SK-N-SH (cell line): ENCODE measurements around the gene TXNDC12. TPM values are rescaled to one million over a fixed set of nuclear protein-coding genes. Genes with fewer than 3 reads are reported as not detected.

Experiments used
- CTCF ChIA-PET: fragments of 300-600, 350-600 bp; formaldehyde crosslinking; extraction: SDS; loops from one replicate; lab custom pipeline; 2021; lab: Yijun Ruan, JAX
- POLR2A ChIA-PET: fragments of 350-600 bp; sonication (Branson Sonifier 250); formaldehyde crosslinking; extraction: SDS; loops from one replicate; lab custom pipeline; 2020; ENCODE audit warnings: antibody characterized with exemption, inconsistent platforms; lab: Yijun Ruan, JAX
- DNase-seq: peaks from one replicate; pipeline ENCODE4 v3.0.0; 2012
- H2AFZ ChIP-seq: fragments of 200-600 bp; sonication (generic); 2 replicates; pipeline ENCODE4 v1.8.1; 2016; ENCODE audit warnings: antibody characterized with exemption, mild to moderate bottlenecking, low read depth
- H3F3A ChIP-seq: fragments of 200-600 bp; sonication (generic); replicated peaks from 2 replicates; pipeline ENCODE3; 2016; ENCODE audit warnings: antibody characterized with exemption, mild to moderate bottlenecking; ENCODE audit not compliant: insufficient read depth
- H3K27ac ChIP-seq, 2 experiments: fragments of 200-500 bp in 1 of 2; fragments of 200-600 bp in 1 of 2; sonication (Bioruptor generic) in 1 of 2; sonication (generic), shearing (Covaris generic) in 1 of 2; 2 replicates each; pipeline versions ENCODE4 v1.5.1 to v1.6.1; 2014 to 2016; ENCODE audit warnings: low read depth in 2 of 2, inconsistent platforms in 1 of 2, low read length in 1 of 2, mild to moderate bottlenecking in 1 of 2, mixed read lengths in 1 of 2
- H3K27me3 ChIP-seq: fragments of 200-600 bp; sonication (generic), shearing (Covaris generic); 2 replicates; pipeline ENCODE4 v1.6.1; 2016; ENCODE audit warnings: mixed run types; ENCODE audit not compliant: insufficient read depth
- H3K36me3 ChIP-seq, 2 experiments: fragments of 200-500 bp in 1 of 2; fragments of 200-600 bp in 1 of 2; sonication (Bioruptor generic) in 1 of 2; sonication (generic) in 1 of 2; replicated peaks in 1 of 2; 2 replicates each; pipeline versions ENCODE3 to v1.5.1; 2014 to 2016; ENCODE audit warnings: low read length in 1 of 2, mild to moderate bottlenecking in 1 of 2; ENCODE audit not compliant: insufficient read depth in 2 of 2, control insufficient read depth in 1 of 2
- H3K4me1 ChIP-seq, 2 experiments: fragments of 200-500 bp in 1 of 2; fragments of 200-600 bp in 1 of 2; sonication (Bioruptor generic) in 1 of 2; sonication (generic), shearing (Covaris generic) in 1 of 2; 2 replicates each; pipeline versions ENCODE4 v1.5.1 to v1.6.1; 2014 to 2016; ENCODE audit warnings: low read depth in 1 of 2, low read length in 1 of 2, mixed run types in 1 of 2; ENCODE audit not compliant: insufficient read depth in 2 of 2, control insufficient read depth in 1 of 2
- H3K4me2 ChIP-seq: fragments of 200-600 bp; sonication (generic), shearing (Covaris generic); 2 replicates; pipeline ENCODE4 v1.6.1; 2017; ENCODE audit warnings: mixed run types
- H3K4me3 ChIP-seq, 2 experiments: fragments of 200-500 bp in 1 of 2; fragments of 200-600 bp in 1 of 2; sonication (Bioruptor generic) in 1 of 2; sonication (generic), shearing (Covaris generic) in 1 of 2; 2 replicates each; pipeline versions ENCODE4 v1.5.1 to v1.8.1; 2014 to 2016; ENCODE audit warnings: low read depth in 2 of 2, inconsistent platforms in 1 of 2, low read length in 1 of 2, mild to moderate bottlenecking in 1 of 2, mixed read lengths in 1 of 2, moderate library complexity in 1 of 2
- H3K79me2 ChIP-seq: fragments of 200-600 bp; sonication (generic); 2 replicates; pipeline ENCODE4 v1.8.1; 2017; ENCODE audit warnings: mild to moderate bottlenecking; ENCODE audit not compliant: insufficient read depth
- H3K9ac ChIP-seq: fragments of 200-600 bp; sonication (generic); 2 replicates; pipeline ENCODE4 v1.6.1; 2017; ENCODE audit warnings: mixed run types
- H3K9me2 ChIP-seq: fragments of 200-600 bp; sonication (generic); 2 replicates; pipeline ENCODE4 v1.6.1; 2017; ENCODE audit warnings: mixed run types
- H3K9me3 ChIP-seq: fragments of 200-600 bp; sonication (generic); 2 replicates; pipeline ENCODE4 v1.6.1; 2017; ENCODE audit warnings: mixed run types, mild to moderate bottlenecking, moderate library complexity
- H4K20me1 ChIP-seq: fragments of 200-600 bp; sonication (generic); 2 replicates; pipeline ENCODE4 v1.6.1; 2017; ENCODE audit warnings: mild to moderate bottlenecking, mixed run types; ENCODE audit not compliant: insufficient read depth
- CTCF ChIP-seq: fragments of 200-600 bp; sonication (generic); IDR thresholded peaks from 2 replicates; pipeline ENCODE4 v1.6.1; 2017; ENCODE audit warnings: antibody characterized with exemption, mild to moderate bottlenecking, moderate library complexity
- ELF1 ChIP-seq: IDR thresholded peaks from 2 replicates; pipeline ENCODE4 v1.4.0; 2012
- EZH2phosphoT487 ChIP-seq: fragments of 200-600 bp; sonication (generic); IDR thresholded peaks from 2 replicates; pipeline ENCODE4 v1.6.1; 2017; ENCODE audit warnings: low read depth, mixed run types, mild to moderate bottlenecking, antibody characterized with exemption, moderate library complexity, borderline replicate concordance
- FOXM1 ChIP-seq: IDR thresholded peaks from 2 replicates; pipeline ENCODE4 v1.4.0; 2012; ENCODE audit warnings: low read depth, mild to moderate bottlenecking
- GABPA ChIP-seq: IDR thresholded peaks from 2 replicates; pipeline ENCODE4 v1.4.0; 2012; ENCODE audit warnings: low read depth, mild to moderate bottlenecking
- JUND ChIP-seq: IDR thresholded peaks from 2 replicates; pipeline ENCODE4 v1.4.0; 2012
- MAX ChIP-seq: IDR thresholded peaks from 2 replicates; pipeline ENCODE4 v1.4.0; 2012; ENCODE audit warnings: low read depth
- MEF2A ChIP-seq: IDR thresholded peaks from 2 replicates; pipeline ENCODE4 v1.4.0; 2012; ENCODE audit warnings: low read depth, borderline replicate concordance
- MXI1 ChIP-seq: IDR thresholded peaks from 2 replicates; pipeline ENCODE4 v1.6.1; 2012; ENCODE audit warnings: mild to moderate bottlenecking, low read depth, low read length, improper control_type of control experiment
- NRF1 ChIP-seq: IDR thresholded peaks from 2 replicates; pipeline ENCODE4 v1.6.1; 2012; ENCODE audit warnings: low read depth, mild to moderate bottlenecking, low read length
- PBX3 ChIP-seq: IDR thresholded peaks from 2 replicates; pipeline ENCODE4; 2012
- POLR2AphosphoS5 ChIP-seq: IDR thresholded peaks from 2 replicates; pipeline ENCODE4 v1.6.1; 2012; ENCODE audit warnings: low read depth, low read length
- RAD21 ChIP-seq: IDR thresholded peaks from 2 replicates; pipeline ENCODE4 v1.6.1; 2012; ENCODE audit warnings: mild to moderate bottlenecking, low read length
- RCOR1 ChIP-seq: fragments of 150-350 bp; IDR thresholded peaks from 2 replicates; pipeline ENCODE4 v1.6.1; 2017; ENCODE audit warnings: antibody characterized with exemption, low read length
- SIN3A ChIP-seq: IDR thresholded peaks from 2 replicates; pipeline ENCODE4 v1.6.1; 2012; ENCODE audit warnings: low read depth, mild to moderate bottlenecking, low read length, moderate library complexity, borderline replicate concordance
- TCF12 ChIP-seq: IDR thresholded peaks from 2 replicates; pipeline ENCODE4 v1.4.0; 2012
- TEAD4 ChIP-seq: IDR thresholded peaks from 2 replicates; pipeline ENCODE4 v1.4.0; 2012; ENCODE audit warnings: mild to moderate bottlenecking, borderline replicate concordance; ENCODE audit not compliant: insufficient read depth
- ZBTB33 ChIP-seq: IDR thresholded peaks from 2 replicates; pipeline ENCODE4 v1.4.0; 2012; ENCODE audit warnings: low read depth, borderline replicate concordance
- WGBS: methylation state at CpG from one replicate; pipeline ENCODE4 v1.1.6; 2017; ENCODE audit warnings: low lambda C conversion rate; 5-methylcytosine and 5-hydroxymethylcytosine counted together
- polyA plus RNA-seq, 3 experiments: library from polyadenylated mRNA; depleted of rRNA; stranded (reverse); fragments of >200 nt; gene quantifications; 2 replicates each; pipeline ENCODE4 v1.2.3, GENCODE V29; 2012

The TXNDC12 gene
- polyA plus RNA-seq, 1 of the 3 experiments (the other 2 are of a cell fraction): 37.2 TPM

- no peak overlapping the region for H2AFZ ChIP-seq
- H3K4me2 ChIP-seq: no peak overlapping the region
- H3K36me3 ChIP-seq: peaks cover 4 to 13% of the 10 kb centered on the region in 2 experiments
- no peak overlapping the region for H3K9ac ChIP-seq
- POLR2A ChIA-PET: no interaction called here
- no peak overlapping the region for H3K27ac ChIP-seq
- H4K20me1 ChIP-seq: no peaks in the 10 kb centered on the region
- TF ChIP-seq FOXM1 (no peak), JUND (no peak), CTCF (no peak), MAX (no peak), PBX3 (no peak), GABPA (no peak), TCF12 (no peak), RAD21 (no peak), TEAD4 (no peak), RCOR1 (no peak), SIN3A (no peak), POLR2AphosphoS5 (no peak), ELF1 (no peak), EZH2phosphoT487 (no peak), MEF2A (no peak), ZBTB33 (no peak), NRF1 (no peak), MXI1 (no peak)
- TF ChIP-seq, all 33 proteins: peak for 0
- Histone ChIP-seq H3F3A (peaks cover 4% of the 10 kb centered on the region), H3K4me1 (peaks cover 0 to 18% of the 10 kb centered on the region in 2 experiments; a peak in 1 of 4 replicates), H3K27me3 (no peaks in the 10 kb centered on the region), H3K79me2 (peaks cover 78% of the 10 kb centered on the region), H3K9me3 (no peaks in the 10 kb centered on the region), H3K9me2 (no peaks in the 10 kb centered on the region), H3K4me3 (no peak overlapping the region)
- CTCF ChIA-PET: interaction anchor here (0.7 to 0.8 kb wide), 2 partner anchors 8 to 33 kb away, joined by 3 read pairs; no protein-coding TSS in a partner anchor
- no peak for DNase-seq
- WGBS: 92% methylated on average over 1 of the region's 1 CpG
These were observed 73.4 kb downstream of the TXNDC12 start for GRCh38 chr1:51981555-51981954.
